Measurements from ENCODE around the gene GPR152.

Gene GPR152, protein sequence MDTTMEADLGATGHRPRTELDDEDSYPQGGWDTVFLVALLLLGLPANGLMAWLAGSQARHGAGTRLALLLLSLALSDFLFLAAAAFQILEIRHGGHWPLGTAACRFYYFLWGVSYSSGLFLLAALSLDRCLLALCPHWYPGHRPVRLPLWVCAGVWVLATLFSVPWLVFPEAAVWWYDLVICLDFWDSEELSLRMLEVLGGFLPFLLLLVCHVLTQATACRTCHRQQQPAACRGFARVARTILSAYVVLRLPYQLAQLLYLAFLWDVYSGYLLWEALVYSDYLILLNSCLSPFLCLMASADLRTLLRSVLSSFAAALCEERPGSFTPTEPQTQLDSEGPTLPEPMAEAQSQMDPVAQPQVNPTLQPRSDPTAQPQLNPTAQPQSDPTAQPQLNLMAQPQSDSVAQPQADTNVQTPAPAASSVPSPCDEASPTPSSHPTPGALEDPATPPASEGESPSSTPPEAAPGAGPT

DNA sequence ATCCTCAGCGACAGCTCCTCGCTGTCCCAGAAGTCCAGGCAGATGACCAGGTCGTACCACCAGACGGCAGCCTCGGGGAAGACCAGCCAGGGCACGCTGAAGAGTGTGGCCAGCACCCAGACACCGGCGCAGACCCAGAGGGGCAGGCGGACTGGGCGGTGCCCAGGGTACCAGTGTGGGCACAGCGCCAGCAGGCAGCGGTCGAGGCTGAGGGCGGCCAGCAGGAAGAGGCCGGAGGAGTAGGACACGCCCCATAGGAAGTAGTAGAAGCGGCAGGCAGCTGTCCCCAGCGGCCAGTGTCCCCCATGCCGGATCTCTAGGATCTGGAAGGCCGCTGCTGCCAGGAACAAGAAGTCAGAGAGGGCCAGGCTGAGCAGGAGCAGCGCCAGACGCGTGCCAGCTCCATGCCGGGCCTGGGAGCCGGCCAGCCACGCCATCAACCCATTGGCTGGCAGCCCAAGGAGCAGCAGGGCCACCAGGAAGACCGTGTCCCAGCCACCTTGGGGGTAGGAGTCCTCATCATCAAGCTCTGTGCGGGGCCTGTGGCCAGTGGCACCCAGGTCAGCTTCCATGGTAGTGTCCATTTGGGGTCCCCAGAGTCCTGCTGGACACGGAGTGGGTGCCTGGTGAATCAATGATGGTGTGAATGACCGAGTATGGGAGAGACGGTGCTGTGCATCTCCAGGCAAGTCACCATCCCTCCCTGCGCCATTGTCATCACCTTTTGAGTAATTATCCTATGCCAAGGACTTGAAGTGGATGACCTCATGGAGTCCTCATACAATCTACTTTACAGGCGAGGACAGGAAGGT is at the start of gene GPR152:
GPR152 (minus strand) TSS at position 589 of the 812 bp plus-strand sequence; CDS start at position 584, 5 bp downstream.
- no peak for DNase-seq

DNA sequence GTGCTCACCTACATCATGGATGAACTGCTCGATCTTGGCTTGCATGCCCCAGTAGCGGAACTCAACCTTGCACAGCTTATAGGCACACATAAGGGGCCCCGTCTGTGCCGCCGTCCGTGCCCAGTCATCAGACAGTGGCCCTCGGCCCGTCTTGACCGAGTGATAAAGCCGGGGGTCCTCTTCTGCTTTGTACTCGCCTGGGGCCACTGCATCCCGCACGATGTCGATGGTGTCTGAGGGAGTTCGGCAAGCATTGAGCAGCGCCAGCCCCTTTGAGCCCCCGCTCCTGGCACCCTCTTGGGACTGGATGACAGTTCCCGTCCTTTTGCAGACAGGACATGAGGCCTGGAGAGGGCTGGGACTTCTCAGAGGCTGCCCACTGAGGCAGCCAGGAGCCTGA is 49.3 kb upstream of the GPR152 start:
- DNase-seq, result no peak

DNA sequence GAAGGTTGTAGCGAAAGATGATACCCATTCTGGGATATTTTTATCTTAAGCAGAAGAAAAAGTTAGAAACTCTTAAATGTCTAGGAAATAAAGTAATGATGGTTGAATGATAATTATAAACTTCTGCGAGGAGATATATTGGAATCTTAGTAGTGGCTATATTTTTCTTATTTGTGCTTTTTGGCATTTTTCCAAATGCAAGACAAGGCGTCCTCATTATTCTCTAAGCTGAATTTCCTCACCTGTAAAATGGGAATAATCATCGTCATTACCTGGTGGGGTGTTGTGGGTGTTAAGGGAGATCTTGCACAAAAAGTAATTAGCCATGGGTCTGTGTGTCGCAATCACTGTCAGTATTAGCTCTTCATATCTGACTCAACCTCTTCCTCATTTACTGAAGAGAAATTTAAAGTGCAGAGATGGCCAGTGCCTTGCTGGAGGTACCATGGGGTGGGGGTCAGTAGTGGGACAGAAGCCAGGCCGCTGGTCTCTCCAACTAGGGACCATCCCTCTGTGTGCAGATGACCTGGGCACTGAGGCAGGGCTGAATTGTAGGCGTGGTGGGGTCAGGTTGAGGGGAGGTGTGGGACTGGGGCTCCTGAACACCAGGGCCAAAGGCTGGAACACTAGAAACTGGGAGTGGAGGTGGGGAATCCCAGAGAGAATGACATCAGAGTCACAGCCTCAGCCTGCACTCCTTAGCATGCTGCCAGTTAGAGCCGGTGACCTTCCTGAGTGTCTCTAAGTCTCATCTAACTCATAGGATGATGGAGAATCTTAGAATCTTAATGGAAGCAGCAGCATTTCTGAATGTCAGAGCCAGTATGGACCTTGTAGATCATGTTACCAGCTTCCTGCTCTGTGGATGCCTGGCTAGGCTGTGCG is 48.5 kb upstream of the GPR152 start:
- DNase-seq, result no peak

DNA sequence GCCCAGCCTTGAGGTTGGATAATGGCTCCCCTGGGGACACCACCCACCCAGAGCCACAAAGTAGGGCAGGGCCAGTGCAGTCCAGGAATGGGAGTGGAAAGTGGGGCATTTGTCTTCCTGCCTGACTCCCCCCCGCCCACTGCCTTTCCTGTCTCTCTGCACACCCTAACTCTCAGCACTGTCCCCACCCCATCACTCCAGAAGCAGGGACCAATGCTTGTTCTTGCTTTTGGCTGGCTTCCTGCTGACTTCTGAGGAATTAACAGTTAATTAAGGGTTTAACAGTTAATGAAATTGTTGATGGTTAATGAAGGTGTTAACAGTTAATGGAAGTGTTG is 47.9 kb upstream of the GPR152 start:
- DNase-seq, result no peak

DNA sequence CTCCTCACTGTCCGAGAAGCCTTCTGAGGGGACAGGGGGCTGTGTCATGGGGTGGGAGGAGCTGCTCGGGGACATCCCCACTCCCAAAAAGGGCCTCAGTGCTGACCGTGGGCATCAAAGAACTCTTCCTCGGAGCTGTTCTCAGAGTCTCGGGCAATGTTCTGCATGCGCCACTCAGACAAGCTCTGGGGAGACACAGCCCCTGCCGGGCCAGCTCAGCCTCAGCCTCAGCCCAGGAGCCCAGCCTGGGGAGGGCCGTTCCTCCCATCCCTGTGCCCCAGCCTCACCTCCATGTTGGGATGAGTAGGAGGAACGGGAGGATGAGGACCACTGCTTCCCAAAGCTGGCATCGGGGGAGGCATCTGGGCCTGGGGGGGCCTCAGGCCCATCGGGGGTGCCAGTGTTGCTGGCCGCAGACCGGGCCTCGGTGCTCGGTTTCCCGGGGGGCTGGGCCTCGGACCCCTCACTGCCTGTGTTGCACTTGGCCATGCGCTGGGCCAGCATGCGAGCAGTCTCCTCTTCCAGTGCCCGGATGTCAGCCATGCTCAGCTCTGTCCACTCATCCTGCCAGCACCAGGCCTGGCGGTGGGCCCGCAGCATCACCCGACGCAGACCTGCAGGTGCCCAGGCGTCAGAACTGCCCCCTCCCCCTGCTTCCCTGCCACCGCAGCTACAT is 47.4 kb upstream of the GPR152 start:
- DNase-seq, result no peak

DNA sequence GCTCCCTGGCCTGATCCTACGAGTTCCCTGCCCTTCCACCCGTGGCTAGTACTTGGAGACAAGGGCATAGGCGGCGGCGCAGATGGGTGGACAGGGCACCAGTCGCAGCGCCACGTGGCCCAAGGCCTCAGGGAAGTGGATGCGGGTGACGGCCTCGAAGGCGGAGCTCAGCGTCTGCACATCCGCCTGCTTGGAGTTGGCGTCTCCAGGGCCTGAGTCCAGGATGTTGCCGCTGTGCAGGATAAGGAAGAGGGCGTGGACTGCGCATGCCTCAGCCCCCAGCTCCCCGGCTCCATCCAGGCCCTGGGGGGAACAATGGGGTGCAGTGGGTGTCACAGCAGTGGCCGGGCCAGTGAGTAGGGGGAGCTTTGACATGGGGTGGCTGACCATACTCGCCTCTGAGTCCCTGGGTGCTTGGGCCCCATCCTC is 46.0 kb upstream of the GPR152 start:
- no peak for DNase-seq

DNA sequence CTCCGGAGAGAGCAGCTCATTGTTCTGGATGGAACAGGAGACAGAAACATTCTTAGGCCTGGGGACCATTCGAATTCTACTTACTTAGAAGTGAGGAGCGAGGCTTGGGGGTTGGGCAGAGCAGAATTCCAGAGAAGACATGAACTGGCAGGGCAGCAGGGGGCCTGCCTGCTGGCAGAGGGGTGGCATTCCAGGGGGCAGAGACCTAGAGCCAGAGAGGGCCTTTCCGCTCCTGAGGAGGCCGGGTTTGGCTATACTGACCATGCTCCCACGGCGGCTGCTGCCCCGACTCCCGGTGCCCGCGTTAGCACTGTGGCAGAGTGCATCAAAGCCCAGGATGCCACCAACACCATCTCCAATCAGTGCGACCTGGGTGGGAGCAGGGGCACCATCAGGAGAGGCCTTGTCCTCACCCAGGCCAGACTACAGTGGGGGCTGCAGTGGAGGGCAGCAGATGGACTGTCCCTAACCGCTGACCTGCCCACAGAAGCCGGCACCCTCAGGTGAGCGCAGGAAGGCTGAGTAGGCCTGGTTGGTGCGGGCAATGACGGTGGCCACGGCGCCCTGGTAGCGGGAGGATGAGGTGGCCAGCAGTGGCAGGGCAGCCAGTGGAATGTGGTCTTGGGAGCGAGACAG is 45.2 kb upstream of the GPR152 start:
- no peak for DNase-seq

DNA sequence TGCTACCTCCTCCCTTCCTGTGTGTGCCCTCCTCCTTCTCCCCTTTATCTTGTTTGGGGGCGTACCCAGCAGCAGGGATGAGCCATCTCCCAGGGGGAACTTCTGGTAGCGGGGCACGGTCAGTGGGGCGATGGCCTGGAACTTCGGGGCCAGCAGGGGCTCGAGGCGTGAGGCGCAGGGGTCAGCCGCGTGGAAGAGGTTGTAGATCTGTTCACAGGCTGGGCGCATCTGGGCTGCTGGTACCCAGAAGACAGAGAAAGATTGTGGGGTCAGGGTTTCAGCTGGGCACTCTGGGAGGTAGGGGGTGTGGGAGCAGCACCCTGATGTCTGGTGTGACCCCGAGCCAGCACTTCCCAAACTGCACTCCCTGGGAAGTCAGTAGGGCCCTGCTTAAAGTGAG is 43.6 kb upstream of the GPR152 start:
- DNase-seq, result no peak

DNA sequence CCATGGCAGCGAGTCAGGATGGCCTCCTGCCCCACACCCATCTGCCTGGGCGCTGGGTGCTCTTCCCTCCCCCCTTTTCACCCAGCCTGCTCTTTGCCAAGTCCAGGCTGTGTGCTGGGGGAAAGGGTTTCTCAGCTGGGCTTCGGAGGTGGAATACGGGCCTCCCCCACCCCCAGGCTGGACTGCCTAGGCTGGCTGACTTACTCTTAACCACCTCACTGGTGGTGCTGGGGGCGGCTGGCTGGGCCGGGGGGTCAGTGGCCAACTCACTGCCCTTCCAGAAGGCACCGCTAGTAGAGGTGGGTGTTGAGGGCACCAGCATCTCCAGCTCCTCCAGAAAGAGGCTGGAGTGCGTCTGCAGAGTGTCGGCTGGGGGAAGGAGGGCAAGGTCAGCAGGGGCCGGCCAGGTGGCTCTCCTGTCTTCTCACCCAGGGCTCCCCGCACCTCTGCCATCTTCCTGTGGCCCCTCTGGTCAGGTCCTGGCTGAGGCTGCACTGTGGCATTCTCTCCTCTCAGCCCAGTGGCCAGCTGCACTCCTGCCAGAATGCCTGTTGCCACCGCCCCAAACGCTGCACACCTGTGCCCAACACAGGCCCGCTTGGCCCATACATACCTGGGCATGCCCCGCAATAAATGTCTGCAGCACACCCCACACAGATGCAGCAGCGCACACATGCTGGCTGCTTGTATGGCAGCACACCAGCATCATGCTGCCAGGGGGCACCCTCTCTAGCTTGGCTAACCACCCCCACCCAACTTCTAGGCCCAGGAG is 42.9 kb upstream of the GPR152 start:
- DNase-seq, result no peak

DNA sequence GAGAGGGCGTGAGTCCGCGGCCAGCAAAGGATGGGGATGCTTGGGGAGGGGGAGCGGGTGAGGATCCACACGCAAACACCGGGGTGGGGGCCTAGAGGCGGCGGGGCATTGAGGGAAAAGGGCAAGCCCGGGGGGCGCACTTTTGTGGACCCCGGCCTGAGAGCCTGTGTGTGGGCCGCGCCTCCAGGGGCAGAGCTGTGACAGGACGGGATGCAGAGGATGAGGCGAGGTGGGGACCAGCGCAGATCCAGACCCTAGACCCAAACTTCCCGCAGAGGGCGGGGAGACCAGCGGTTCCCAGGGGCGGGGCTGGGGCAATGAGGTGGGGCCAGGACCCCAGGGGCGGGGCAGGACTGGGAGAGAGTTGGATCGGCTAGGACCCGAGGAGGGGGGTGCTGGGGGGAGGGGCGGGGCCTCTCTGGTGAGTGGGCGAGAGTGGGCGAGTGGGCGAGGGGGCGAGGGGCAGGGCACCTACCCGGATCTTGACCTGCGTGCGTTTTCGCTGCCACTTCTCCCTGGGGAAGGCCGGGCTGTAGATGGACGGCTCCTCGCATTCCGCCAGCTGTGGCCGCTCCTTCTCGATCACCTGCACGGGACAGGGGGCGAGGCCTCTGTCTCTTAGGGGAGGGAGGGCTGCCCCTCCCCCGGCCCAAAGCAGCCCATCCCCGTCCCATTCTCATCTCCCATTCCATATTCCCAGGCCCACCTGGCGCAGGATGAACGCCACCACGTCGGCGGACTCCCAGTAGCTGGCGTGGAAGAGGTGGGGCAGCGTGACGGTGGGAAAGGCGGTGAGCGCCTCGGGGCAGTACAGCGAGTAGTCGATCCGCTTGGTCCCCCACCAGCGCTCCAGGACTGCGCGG is 42.1 kb upstream of the GPR152 start:
- DNase-seq, result no peak

DNA sequence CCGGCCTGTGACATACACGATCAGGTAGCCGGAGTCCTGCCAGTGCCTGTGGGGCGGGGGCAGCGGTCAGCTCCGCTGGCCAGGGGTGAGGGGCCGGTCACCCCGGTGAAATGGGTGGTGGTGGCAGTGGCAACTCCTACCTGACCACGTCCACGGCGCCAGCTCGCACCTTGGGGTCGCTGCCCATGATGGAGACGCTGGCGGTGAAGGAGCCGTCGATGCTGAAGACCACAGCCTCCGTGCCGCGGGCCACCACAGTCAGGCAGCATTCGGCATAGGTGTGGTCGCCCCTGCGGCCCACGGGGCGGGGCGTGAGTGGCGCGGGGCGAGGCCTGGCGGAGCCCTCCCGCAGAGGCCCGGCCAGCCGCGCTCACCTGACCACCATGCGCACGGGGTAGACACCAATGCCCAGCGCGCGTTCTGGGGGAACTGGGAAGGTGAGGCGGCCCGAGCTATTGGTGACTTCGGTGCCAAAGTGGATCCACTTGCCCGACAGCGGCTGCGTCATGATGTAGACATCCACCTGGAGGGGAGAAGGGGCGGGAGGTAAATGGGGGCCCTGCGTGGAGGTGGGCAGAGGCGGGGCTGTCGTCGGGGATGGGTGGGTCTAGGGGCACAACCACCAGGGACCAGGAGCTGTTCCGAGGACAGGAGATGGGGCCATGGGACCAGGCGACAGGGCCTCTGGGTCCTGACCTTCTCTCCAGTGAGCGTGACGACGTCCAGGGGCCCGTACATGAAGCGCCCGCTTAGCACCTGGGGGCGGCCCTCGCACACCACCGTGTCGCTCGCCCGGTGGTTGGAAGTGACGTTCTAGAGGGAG is 41.2 kb upstream of the GPR152 start:
- no peak for DNase-seq

DNA sequence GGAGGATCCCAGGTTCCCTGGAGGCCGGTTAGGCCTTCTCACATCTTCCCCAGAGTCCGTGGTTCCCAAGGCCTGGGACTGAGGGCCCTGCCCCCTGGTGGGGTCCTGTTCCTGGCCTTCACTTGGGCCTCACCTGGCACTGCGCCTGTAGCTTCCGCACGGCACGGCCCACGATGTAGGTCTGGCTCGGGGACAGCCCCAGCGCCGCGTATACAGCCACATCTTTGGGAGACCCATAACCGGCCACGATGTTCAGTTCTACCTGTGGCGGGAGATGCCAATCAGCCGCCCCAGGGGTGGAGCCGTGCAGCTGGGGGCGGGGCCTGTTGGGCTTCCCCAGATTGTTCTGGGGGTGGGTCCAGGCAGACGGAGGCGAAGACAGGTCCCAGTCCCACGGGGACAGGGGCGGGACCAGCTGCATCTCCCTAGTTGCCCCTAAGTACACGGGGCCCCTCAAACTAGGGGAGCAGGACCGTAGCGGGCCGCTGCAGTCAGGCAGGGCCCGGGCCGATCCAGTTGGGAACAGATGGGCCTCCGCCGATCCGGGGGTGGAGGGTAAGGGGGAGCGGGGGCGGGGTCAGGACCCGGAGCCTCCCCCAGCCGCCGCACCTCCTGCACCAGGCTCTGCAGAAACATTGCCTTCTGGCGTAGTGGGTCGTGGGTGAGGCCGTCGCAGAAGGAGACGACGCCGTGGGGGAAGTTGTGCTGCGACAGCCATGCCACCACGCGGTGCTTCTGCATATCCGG is 40.4 kb upstream of the GPR152 start:
- peak; percentile 29 for DNase-seq

DNA sequence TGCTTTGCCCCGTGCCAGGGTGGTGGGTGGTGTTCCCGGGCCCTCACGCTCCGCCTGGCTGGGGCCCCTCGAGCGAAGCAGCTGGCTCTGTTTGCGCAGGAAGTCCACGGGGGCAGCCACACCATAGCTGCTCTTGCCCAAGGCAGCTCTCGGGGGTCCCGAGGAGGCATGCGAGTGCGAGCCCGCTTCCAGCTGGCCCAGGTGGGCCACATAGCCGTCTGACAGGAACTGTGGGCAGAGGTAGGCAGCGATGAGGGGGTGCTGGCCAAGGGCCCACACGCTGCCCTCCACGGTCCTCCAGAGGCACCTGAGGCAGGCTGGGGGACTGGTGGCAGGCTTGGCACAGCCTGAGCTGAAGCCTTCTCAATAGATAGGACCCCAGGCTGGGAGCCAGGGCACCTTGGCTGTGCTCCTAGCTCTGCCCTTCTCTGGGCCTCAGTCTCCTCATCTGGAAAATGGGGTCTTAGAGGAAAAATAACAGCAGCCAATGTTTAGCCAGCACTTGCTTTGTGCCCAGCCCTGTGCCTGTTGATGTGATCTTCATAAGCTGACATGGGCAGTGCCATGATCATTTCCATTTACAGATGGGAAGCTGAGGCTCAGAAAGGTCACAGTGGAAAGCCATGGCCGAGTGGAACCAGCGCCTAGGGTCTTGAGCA is 39.7 kb upstream of the GPR152 start:
- no peak for DNase-seq

DNA sequence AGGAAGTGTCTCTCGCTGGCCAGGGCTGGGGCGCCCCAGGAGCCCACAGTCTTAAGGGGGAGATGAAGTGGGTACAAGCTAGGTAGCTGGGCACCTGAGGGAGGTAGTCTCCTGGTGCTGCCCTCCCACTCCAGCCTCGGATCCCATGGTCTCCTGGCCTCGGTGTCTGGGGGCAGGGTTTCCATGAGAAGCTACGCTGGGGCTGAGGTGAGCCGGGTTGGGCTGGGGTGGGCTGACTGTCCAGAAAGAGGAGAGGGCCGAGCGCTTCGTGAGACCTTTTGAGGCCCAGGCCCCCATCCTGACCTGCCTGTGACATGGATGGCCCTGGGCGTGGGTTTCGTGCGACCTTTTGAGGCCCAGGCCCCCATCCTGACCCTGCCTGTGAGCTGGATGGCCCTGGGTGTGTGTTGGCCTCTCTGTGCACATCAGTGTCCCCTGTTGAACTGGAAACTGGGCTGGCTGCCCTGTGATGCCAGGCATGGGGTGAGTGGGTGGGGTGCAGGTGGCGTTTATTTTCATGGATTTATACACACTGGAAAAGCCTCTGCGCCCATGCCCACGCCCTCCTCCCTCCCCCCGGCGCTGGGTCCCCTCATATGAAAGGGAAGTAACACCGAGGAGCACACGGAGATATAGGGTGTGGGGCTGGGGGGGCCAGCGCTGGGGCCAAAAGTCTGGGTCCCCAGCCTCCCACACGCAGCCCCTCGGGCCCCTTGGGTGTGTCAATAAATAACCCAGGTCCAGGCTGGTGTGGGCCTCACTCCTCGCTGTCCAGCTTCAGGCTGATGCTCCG is 38.9 kb upstream of the GPR152 start:
- no peak for DNase-seq

DNA sequence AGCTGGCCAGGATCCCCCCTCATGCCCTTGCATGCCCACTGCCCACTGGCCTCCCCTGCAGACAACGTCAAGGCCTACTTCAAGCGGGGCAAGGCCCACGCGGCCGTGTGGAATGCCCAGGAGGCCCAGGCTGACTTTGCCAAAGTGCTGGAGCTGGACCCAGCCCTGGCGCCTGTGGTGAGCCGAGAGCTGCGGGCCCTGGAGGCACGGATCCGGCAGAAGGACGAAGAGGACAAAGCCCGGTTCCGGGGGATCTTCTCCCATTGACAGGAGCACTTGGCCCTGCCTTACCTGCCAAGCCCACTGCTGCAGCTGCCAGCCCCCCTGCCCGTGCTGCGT is 38.2 kb upstream of the GPR152 start:
- no peak for DNase-seq

DNA sequence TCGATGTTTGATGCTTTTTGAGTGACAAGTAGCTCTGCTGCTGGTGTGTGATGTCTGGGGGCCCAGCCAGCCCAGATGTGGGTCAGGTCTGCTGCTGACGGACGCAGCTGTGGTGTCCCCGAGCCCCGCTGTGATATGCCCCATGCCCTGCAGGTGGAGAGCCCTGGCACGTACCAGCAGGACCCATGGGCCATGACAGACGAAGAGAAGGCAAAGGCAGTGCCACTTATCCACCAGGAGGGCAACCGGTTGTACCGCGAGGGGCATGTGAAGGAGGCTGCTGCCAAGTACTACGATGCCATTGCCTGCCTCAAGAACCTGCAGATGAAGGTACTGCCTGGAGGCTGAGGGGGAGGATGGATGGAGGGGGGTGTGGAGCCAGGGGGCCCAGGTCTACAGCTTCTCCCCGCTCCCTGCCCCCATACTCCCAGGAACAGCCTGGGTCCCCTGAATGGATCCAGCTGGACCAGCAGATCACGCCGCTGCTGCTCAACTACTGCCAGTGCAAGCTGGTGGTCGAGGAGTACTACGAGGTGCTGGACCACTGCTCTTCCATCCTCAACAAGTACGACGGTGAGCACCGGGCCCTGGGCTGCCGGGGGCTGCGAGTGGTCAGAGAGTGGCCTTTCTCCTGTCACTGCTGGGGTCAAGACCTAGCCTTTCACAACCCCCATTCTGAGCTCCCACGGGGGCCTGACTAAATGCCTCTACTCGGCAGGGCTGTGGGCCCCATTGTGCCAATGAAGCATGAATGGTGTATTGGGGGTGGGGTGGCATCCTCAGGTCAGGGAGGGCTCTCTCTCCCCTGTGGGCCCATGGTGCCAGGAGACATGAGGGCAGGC is 37.6 kb upstream of the GPR152 start:
- DNase-seq, result no peak
